Neural cell (in vitro differentiated cells): ENCODE data around the gene RAB44. TPM values are rescaled to one million over a fixed set of nuclear protein-coding genes. Genes with fewer than 3 reads are reported as not detected.

Source experiments
- H2AFZ ChIP-seq: fragments of 200-600, 300-800 bp; sonication (generic), shearing (Covaris generic); 2 replicates; pipeline ENCODE4 v1.6.0; 2014; ENCODE audit warnings: low read depth, mild to moderate bottlenecking, antibody characterized with exemption, low read length, moderate library complexity
- H3F3A ChIP-seq: fragments of 200-600 bp; shearing (Covaris generic); 2 replicates; pipeline ENCODE4 v1.6.1; 2016; ENCODE audit warnings: mild to moderate bottlenecking, moderate library complexity, mixed read lengths, antibody characterized with exemption, low read length; ENCODE audit not compliant: insufficient read depth, poor library complexity, severe bottlenecking
- H3K27ac ChIP-seq: fragments of 200-600, 300-800 bp; sonication (generic), shearing (Covaris generic); 2 replicates; pipeline ENCODE4 v1.5.1; 2014; ENCODE audit warnings: mild to moderate bottlenecking, low read length, moderate library complexity
- H3K27me3 ChIP-seq: fragments of 300-800, 200-600 bp; sonication (generic), shearing (Covaris generic); 2 replicates; pipeline ENCODE4 v1.6.0; 2014; ENCODE audit warnings: mild to moderate bottlenecking, low read depth, low read length, moderate library complexity; ENCODE audit not compliant: insufficient read depth
- H3K36me3 ChIP-seq: fragments of 300-800, 200-600 bp; sonication (generic), shearing (Covaris generic); 2 replicates; pipeline ENCODE4 v1.5.1; 2014; ENCODE audit warnings: mild to moderate bottlenecking, antibody characterized with exemption, low read length, moderate library complexity; ENCODE audit not compliant: insufficient read depth
- H3K4me2 ChIP-seq: fragments of 300-800, 200-600 bp; sonication (generic), shearing (Covaris generic); 2 replicates; pipeline ENCODE4 v1.6.0; 2014; ENCODE audit warnings: mild to moderate bottlenecking, low read length
- H3K4me3 ChIP-seq: fragments of 300-800, 200-600 bp; sonication (generic), shearing (Covaris generic); 2 replicates; pipeline ENCODE4 v1.5.1; 2014; ENCODE audit warnings: mild to moderate bottlenecking, low read length, moderate library complexity
- H3K79me2 ChIP-seq: fragments of 200-600 bp; shearing (Covaris generic); replicated peaks from 2 replicates; pipeline ENCODE4 v1.6.0; 2014; ENCODE audit warnings: mild to moderate bottlenecking, low read length, moderate library complexity; ENCODE audit not compliant: insufficient read depth
- H3K9ac ChIP-seq: fragments of 300-800, 200-600 bp; sonication (generic), shearing (Covaris generic); 2 replicates; pipeline ENCODE4 v1.6.1; 2016; ENCODE audit warnings: mild to moderate bottlenecking, low read length, mixed read lengths
- H3K9me2 ChIP-seq: fragments of 200-600 bp; shearing (Covaris generic); 2 replicates; pipeline ENCODE4 v1.6.1; 2016; ENCODE audit warnings: mild to moderate bottlenecking, low read length, mixed read lengths; ENCODE audit not compliant: insufficient read depth
- H3K9me3 ChIP-seq: fragments of 200-600, 300-800 bp; sonication (generic), shearing (Covaris generic); 2 replicates; pipeline ENCODE4 v1.6.1; 2016; ENCODE audit warnings: mild to moderate bottlenecking, mixed run types, low read length, moderate library complexity, mixed read lengths
- H4K20me1 ChIP-seq: fragments of 200-600 bp; shearing (Covaris generic); 2 replicates; pipeline ENCODE4 v1.6.1; 2016; ENCODE audit warnings: mild to moderate bottlenecking, mixed run types; ENCODE audit not compliant: insufficient read depth
- EP300 ChIP-seq: fragments of 450-650 bp; conservative IDR thresholded peaks from 2 replicates; pipeline ENCODE4 v1.6.1; 2014; ENCODE audit warnings: antibody characterized with exemption, mild to moderate bottlenecking, moderate library complexity; ENCODE audit not compliant: poor library complexity, severe bottlenecking
- EZH2 ChIP-seq: fragments of 200-600, 300-800 bp; shearing (Covaris generic), sonication (generic); IDR thresholded peaks from 2 replicates; pipeline ENCODE4 v1.6.1; 2014; ENCODE audit warnings: antibody characterized with exemption, low read length, borderline replicate concordance, mild to moderate bottlenecking; ENCODE audit not compliant: insufficient read depth, poor library complexity, severe bottlenecking
- MXI1 ChIP-seq: fragments of 450-650 bp; conservative IDR thresholded peaks from 2 replicates; pipeline ENCODE4 v1.6.1; 2014; ENCODE audit warnings: antibody characterized with exemption, mild to moderate bottlenecking; ENCODE audit not compliant: poor library complexity, severe bottlenecking
- POLR2AphosphoS5 ChIP-seq: IDR thresholded peaks from 2 replicates; pipeline ENCODE4 v1.6.1; 2012
- RAD21 ChIP-seq: fragments of 450-650 bp; conservative IDR thresholded peaks from 2 replicates; pipeline ENCODE4 v1.6.1; 2014; ENCODE audit warnings: antibody characterized with exemption, mild to moderate bottlenecking, moderate library complexity
- REST ChIP-seq: IDR thresholded peaks from 2 replicates; pipeline ENCODE4 v1.6.1; 2012; ENCODE audit warnings: borderline replicate concordance
- SMC3 ChIP-seq: fragments of 450-650 bp; conservative IDR thresholded peaks from 2 replicates; pipeline ENCODE4 v1.6.1; 2014; ENCODE audit warnings: antibody characterized with exemption, mild to moderate bottlenecking, moderate library complexity; ENCODE audit not compliant: poor library complexity
- TAF1 ChIP-seq: IDR thresholded peaks from 2 replicates; pipeline ENCODE4 v1.6.1; 2012; ENCODE audit warnings: low read depth
- polyA plus RNA-seq: library from polyadenylated mRNA; depleted of rRNA; stranded (reverse); fragments of >200 nt; gene quantifications from 2 replicates; pipeline ENCODE4 v1.2.3, GENCODE V29; 2014
- TF ChIP-seq, protein P1 (sequence below): fragments of 450-650 bp; IDR thresholded peaks from 2 replicates; pipeline ENCODE4 v1.5.1; 2014; ENCODE audit warnings: antibody characterized with exemption, mild to moderate bottlenecking, moderate library complexity; ENCODE audit not compliant: poor library complexity, severe bottlenecking

Gene RAB44
- polyA plus RNA-seq, 1 donor from 2014 or later: not detected

DNA sequence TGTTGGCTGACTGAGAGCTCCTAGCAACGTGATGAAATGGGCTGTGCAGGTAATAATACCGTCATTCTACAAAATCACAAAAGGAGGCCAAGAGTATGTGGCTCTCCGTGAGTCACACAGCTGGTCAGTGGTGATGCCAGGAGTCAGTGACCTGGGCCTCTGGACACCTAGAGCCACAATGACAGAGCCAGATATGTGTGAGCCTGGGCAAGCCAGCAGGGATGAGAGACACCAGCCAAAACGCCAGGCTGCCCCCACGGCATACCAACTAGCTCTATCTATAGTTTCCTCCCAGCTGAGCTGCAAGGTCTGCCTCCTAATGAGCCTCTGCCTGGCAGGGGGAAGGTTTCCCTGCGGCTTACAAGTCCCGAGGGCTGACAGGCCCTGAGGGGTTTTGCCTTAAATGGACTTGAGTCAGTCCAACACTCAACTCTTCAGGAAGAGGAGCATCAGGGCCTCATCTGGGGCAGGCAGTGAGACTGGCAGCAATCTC is 71.6 kb downstream of the RAB44 start:
- Histone ChIP-seq H3K27ac (no peak overlapping the region), H3K9ac (no peak overlapping the region), H3K4me2 (no peak overlapping the region)

GRCh38 chr6:36769676-36770499 is 72.3 kb downstream of the RAB44 start:
- TF ChIP-seq TAF1 (no peak), EP300 (no peak), EZH2 (no peak), MXI1 (no peak), POLR2AphosphoS5 (no peak)
- TF ChIP-seq, protein P1, sequence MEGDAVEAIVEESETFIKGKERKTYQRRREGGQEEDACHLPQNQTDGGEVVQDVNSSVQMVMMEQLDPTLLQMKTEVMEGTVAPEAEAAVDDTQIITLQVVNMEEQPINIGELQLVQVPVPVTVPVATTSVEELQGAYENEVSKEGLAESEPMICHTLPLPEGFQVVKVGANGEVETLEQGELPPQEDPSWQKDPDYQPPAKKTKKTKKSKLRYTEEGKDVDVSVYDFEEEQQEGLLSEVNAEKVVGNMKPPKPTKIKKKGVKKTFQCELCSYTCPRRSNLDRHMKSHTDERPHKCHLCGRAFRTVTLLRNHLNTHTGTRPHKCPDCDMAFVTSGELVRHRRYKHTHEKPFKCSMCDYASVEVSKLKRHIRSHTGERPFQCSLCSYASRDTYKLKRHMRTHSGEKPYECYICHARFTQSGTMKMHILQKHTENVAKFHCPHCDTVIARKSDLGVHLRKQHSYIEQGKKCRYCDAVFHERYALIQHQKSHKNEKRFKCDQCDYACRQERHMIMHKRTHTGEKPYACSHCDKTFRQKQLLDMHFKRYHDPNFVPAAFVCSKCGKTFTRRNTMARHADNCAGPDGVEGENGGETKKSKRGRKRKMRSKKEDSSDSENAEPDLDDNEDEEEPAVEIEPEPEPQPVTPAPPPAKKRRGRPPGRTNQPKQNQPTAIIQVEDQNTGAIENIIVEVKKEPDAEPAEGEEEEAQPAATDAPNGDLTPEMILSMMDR: no peak
- H3K79me2 ChIP-seq: no peaks in the 10 kb centered on the region
- no peaks in the 10 kb centered on the region for H3F3A ChIP-seq
- H3K27me3 ChIP-seq: no peaks in the 10 kb centered on the region
- no peak overlapping the region for H2AFZ ChIP-seq
- no peaks in the 10 kb centered on the region for H4K20me1 ChIP-seq
- H3K4me2 ChIP-seq: no peak overlapping the region
- no peaks in the 10 kb centered on the region for H3K9me3 ChIP-seq
- no peaks in the 10 kb centered on the region for H3K36me3 ChIP-seq
- no peaks in the 10 kb centered on the region for H3K9me2 ChIP-seq
- no peak overlapping the region for H3K27ac ChIP-seq
- no peak overlapping the region for H3K4me3 ChIP-seq
- H3K9ac ChIP-seq: no peak overlapping the region

More for the DNA sequence above, 71.6 kb downstream of the RAB44 start:
- no peak for TF ChIP-seq MXI1
- TF ChIP-seq TAF1: no peak
- TF ChIP-seq REST: no peak
- TF ChIP-seq, protein P1: no peak
- no peak for TF ChIP-seq RAD21
- no peak for TF ChIP-seq EZH2
- TF ChIP-seq EP300: no peak
- no peak for TF ChIP-seq SMC3
- no peak for TF ChIP-seq POLR2AphosphoS5
- H3K79me2 ChIP-seq: no peaks in the 10 kb centered on the region
- H3K4me3 ChIP-seq: no peak overlapping the region
- no peaks in the 10 kb centered on the region for H3K36me3 ChIP-seq
- H3K9me3 ChIP-seq: no peaks in the 10 kb centered on the region
- H3K27me3 ChIP-seq: no peaks in the 10 kb centered on the region
- H3K9me2 ChIP-seq: no peaks in the 10 kb centered on the region
- no peaks in the 10 kb centered on the region for H3F3A ChIP-seq
- H4K20me1 ChIP-seq: no peaks in the 10 kb centered on the region
- no peak overlapping the region for H2AFZ ChIP-seq
